Measurements from ENCODE around the gene YBX2. TPM values are rescaled to one million over a fixed set of nuclear protein-coding genes. Genes with fewer than 3 reads are reported as not detected.
A peak's percentile ranks its signal among the peaks of the same experiment; 100 is the strongest.

YBX2 gene
- total RNA-seq, 6 donors from 2014 or later: 0.14 to 2.2 (median 1.2) TPM; not detected in 1

GRCh38 chr17:7318121-7318860 is 23.9 kb upstream of the YBX2 start:
- no peak for DNase-seq
- no peaks in the 10 kb centered on the region for H3K27me3 ChIP-seq
- ATAC-seq (ENCODE audit: low FRiP score in 2 of 2): no peak
- WGBS, 2 donors: 91 to 96% methylated on average over 12 to 13 of the region's 13 CpGs
- TF ChIP-seq CTCF (IDR thresholded peaks at IDR 0.05) (no peak), POLR2A (IDR thresholded peaks at IDR 0.05) (no peak)
- H3K27ac ChIP-seq: no peak overlapping the region
- peaks cover 21 to 25% (median 21%) of the 10 kb centered on the region in 4 donors for H3K4me1 ChIP-seq
- peaks cover 18 to 74% (median 59%) of the 10 kb centered on the region in 4 donors for H3K36me3 ChIP-seq
- no peak overlapping the region for H3K4me3 ChIP-seq
- H3K9me3 ChIP-seq: no peaks in the 10 kb centered on the region

DNA sequence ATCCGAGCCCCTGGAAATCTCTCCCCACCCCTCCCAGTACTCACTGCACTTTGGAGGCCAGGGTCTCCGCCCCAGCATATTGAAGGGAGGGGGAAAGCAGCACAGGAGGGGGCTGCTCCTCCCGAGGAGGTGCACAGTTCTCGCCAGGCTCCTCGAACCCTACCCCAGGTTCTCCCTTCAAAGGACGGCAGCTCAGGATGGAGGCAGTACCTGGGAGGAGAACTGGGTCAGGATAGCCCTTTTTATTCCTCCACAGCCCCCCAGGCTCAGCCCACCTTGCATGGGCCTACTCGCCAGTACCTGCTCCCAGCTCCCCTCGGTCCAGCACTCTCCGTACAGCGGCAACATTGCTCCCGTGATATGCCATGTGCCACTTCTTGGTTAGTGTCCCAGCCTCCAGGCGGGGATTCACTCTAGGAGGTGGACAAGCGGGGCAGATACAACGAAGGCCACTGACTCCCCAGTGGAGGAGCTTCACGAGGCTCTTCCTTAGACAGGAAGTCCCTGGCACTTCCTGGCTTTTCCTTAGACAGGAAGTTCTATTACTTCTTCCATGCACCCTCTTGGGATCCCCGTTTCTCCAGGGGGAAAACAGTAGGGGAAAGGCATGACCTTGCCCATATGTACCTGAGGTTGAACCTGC is 22.8 kb upstream of the YBX2 start:
- no peaks in the 10 kb centered on the region for H3K27me3 ChIP-seq
- H3K4me3 ChIP-seq: no peak overlapping the region
- no peak for TF ChIP-seq CTCF (IDR thresholded peaks at IDR 0.05)
- no peak for TF ChIP-seq POLR2A (IDR thresholded peaks at IDR 0.05)
- no peak for TF ChIP-seq EP300 (IDR thresholded peaks at IDR 0.05)
- TF ChIP-seq POLR2AphosphoS5 (IDR thresholded peaks at IDR 0.05): no peak
- no peaks in the 10 kb centered on the region for H3K9me3 ChIP-seq
- H3K4me1 ChIP-seq: peaks cover 21 to 34% (median 25%) of the 10 kb centered on the region in 4 donors
- peaks cover 26 to 74% (median 59%) of the 10 kb centered on the region in 4 donors for H3K36me3 ChIP-seq
- WGBS, 2 donors: 86% methylated on average over 12 to 16 of the region's 16 CpGs
- ATAC-seq (ENCODE audit: low FRiP score in 2 of 2): no peak
- no peak for DNase-seq
- no peak overlapping the region for H3K27ac ChIP-seq

DNA sequence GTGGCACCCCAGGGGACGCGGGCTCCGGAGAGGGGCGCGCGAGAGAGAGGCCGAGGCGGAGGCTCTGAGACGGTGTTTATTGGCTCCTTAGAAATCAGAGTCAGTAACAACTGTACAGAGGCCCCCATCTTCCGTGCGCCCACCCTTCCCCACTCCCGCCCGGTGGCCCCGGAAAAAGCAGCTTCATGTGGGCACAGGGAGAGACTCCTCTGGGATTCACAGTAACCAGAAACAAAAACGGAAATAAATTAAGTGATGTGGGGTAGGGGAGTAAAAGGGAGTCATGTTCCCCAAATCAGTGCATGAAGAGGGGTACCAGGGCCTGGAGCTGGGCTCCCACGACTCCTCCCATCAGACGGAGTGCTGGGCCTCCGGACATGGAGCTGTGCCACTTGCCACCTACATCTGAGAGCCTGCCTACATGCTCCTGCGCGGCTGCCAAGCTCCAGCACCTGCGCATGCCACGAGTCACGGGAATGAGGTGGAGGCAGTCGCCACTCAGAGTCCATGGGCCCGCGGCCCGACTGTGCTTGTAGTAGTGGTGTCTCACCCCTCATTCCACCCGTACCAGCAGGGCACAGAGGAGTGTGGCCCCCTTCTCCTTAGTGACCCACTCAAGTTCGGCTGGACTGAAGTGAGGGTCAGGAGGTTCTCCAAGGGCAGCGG is 21.3 kb upstream of the YBX2 start:
- TF ChIP-seq POLR2A (IDR thresholded peaks at IDR 0.05) (peak in 1 of 4 donors; percentile 55), EP300 (IDR thresholded peaks at IDR 0.05) (no peak)
- peaks cover 21 to 34% (median 25%) of the 10 kb centered on the region in 4 donors for H3K4me1 ChIP-seq
- no peaks in the 10 kb centered on the region for H3K27me3 ChIP-seq
- ATAC-seq (ENCODE audit: low FRiP score in 2 of 2) (no peak), DNase-seq (peak; percentile 43 to 83)
- 34 to 43% methylated on average over 20 to 23 of the region's 30 CpGs for WGBS, 2 donors
- H3K27ac ChIP-seq: peak overlapping the region; percentile 91 to 97 (median 94)
- no peaks in the 10 kb centered on the region for H3K9me3 ChIP-seq
- H3K4me3 ChIP-seq: peak overlapping the region; percentile 43 to 97 (median 94)
- peaks cover 27 to 74% (median 59%) of the 10 kb centered on the region in 4 donors for H3K36me3 ChIP-seq

DNA sequence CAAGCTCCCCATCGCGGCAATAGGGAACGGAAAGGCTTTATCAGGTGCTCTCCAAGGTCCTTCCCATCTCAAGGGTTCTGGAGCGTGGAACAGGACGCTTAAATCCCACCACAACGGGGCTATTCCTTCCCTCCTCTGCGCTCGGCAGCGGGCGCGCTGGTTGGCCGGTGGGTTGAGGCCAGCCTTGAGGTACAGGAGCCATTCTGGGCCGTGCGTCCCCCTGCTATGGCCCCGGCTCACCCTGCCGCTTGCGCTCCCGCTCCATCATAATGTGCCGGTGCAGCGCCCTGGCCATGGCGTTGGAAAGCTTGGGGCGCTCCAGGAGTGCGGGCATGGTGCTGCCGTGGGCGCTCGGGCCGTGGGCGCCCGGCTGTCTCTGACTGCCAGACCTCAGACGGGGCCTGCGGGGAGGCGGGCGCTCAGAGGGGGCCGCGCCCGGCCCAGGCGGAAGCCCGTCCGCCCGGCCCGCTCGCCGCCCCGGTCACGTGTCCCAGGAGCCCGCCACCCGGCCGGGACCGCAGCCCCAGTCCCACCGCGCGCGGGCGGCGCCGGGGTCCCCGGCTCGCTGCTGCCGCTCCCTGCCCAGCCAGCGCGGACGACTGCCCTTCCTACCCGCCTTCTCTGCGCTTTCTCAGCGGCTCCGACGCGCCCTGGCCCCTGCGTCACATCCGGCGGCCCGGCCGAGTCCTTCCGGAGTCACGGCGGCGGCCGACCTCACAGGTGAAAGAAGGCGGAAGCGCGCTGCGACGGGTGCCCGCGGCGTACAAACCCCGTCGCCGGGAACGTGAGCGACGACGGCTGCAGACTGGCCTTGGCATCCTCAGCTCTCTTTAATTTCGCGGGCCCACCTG is 20.5 kb upstream of the YBX2 start, which contains the start of gene GPS2:
Gene GPS2, minus strand, starts transcription at position 642 of the 851 bp plus-strand sequence. Its CDS starts 308 bp downstream, at position 334.
- Histone ChIP-seq H3K4me3 (peak within 1 kb of the TSS; percentile 43 to 97 (median 94)), H3K36me3 (peaks cover 27 to 74% (median 60%) of the 10 kb centered on the region in 4 donors), H3K4me1 (peaks cover 26 to 41% (median 30%) of the 10 kb centered on the region in 4 donors), H3K9me3 (no peaks in the 10 kb centered on the region), H3K27me3 (no peaks in the 10 kb centered on the region), H3K27ac (peak within 1 kb of the TSS; percentile 91 to 97 (median 94))
- TF ChIP-seq POLR2AphosphoS5 (IDR thresholded peaks at IDR 0.05) (peak; percentile 97 to 98), CTCF (IDR thresholded peaks at IDR 0.05) (peak in 3 of 6 experiments; percentile 4 to 30 (median 27)), POLR2A (IDR thresholded peaks at IDR 0.05) (peak in 3 of 4 donors; percentile 43 to 93 (median 65)), EP300 (IDR thresholded peaks at IDR 0.05) (peak in 1 of 4 donors; percentile 78)
- ATAC-seq (ENCODE audit: low FRiP score in 2 of 2) (peak; percentile 88 to 95), DNase-seq (peak; percentile 94 to 100)
- WGBS, 2 donors: 0% methylated on average over 19 to 20 of the region's 95 CpGs
